Measurements from ENCODE around the gene PTPRG. TPM values are rescaled to one million over a fixed set of nuclear protein-coding genes. Genes with fewer than 3 reads are reported as not detected.

Gene PTPRG
- total and polyA plus RNA-seq, 10 of the 15 experiments (the other 5 are each of a cell fraction or from before 2014, with no cell fraction given): 0.29 to 20.7 (median 1.4) TPM

GRCh38 chr3:62010989-62011388, 449.6 kb downstream of the PTPRG start:
- FAIRE-seq (no peak), DNase-seq (ENCODE audit: low read depth, low spot score) (no peak), ATAC-seq (no peak)
- Histone ChIP-seq H4K20me1 (ENCODE audit: control insufficient read depth, insufficient read depth) (no peaks in the 10 kb centered on the region), H3K27ac (ENCODE audit: control insufficient read depth, insufficient read depth) (no peak overlapping the region), H3K4me2 (ENCODE audit: control insufficient read depth, insufficient read depth) (no peak overlapping the region), H3K36me3 (ENCODE audit: control insufficient read depth in 2 of 2, insufficient read depth in 2 of 2, low read length in 1 of 2) (no peaks in the 10 kb centered on the region), H3K27me3 (replicated peaks in 1 of 2; ENCODE audit: control insufficient read depth in 2 of 2, insufficient read depth in 2 of 2, low read length in 1 of 2) (no peaks in the 10 kb centered on the region), H3K4me3 (no peak overlapping the region), H2AFZ (ENCODE audit: control insufficient read depth, low read depth, low read length) (no peak overlapping the region), H3K79me2 (ENCODE audit: control insufficient read depth, insufficient read depth, low read length) (no peaks in the 10 kb centered on the region), H3K9ac (ENCODE audit: control insufficient read depth, insufficient read depth, low read length) (no peak overlapping the region), H3K4me1 (ENCODE audit: control insufficient read depth, insufficient read depth, low read length) (no peaks in the 10 kb centered on the region), H3K9me3 (replicated peaks; ENCODE audit: control insufficient read depth, insufficient read depth, low read length) (no peaks in the 10 kb centered on the region)
- CTCF ChIA-PET: interaction anchor here (1.4 kb wide), 1 partner anchor 21 kb away, joined by 3 read pairs; no protein-coding TSS in a partner anchor
- RAD21 ChIA-PET (ENCODE audit: unreplicated experiment): no interaction called here
- intact Hi-C loops (cut with micrococcal nuclease; ENCODE audit: unreplicated experiment) (no loop called here), in situ Hi-C loops (cut with MboI) (no loop called here)
- 50% methylated on average over 9 of the region's 9 CpGs for WGBS (ENCODE audit: insufficient coverage, insufficient replicate concordance, low lambda C conversion rate, missing lambda C conversion rate)
- POLR2A ChIA-PET: no interaction called here
- BruUV-seq (replicated peaks): no TSS peak
- TF ChIP-seq ZNF687 (IDR thresholded peaks at IDR 0.05) (no peak), BCL11A (IDR thresholded peaks at IDR 0.05; ENCODE audit: low read depth, low read length) (no peak), ZNF274 (IDR thresholded peaks at IDR 0.05; ENCODE audit: insufficient read depth, insufficient read length) (no peak), ESRRA (IDR thresholded peaks at IDR 0.05; ENCODE audit: low read length) (no peak), SMC3 (IDR thresholded peaks at IDR 0.05; ENCODE audit: borderline replicate concordance, low read length) (no peak), IRF4 (IDR thresholded peaks at IDR 0.05; ENCODE audit: low read depth, low read length) (no peak), ZBED1 (IDR thresholded peaks at IDR 0.05; ENCODE audit: borderline replicate concordance) (no peak), GATAD2B (conservative IDR thresholded peaks at IDR 0.05; ENCODE audit: low read depth) (no peak), CHD2 (IDR thresholded peaks at IDR 0.05; ENCODE audit: borderline replicate concordance, low read depth, low read length) (no peak)
- SMC1A ChIA-PET (ENCODE audit: uncharacterized antibody, unreplicated experiment): interaction anchor here (1.1 kb wide), 1 partner anchor 12 kb away, joined by 3 read pairs; no protein-coding TSS in a partner anchor
